ENCODE data around the gene ZNF428.

The ZNF428 gene

DNA sequence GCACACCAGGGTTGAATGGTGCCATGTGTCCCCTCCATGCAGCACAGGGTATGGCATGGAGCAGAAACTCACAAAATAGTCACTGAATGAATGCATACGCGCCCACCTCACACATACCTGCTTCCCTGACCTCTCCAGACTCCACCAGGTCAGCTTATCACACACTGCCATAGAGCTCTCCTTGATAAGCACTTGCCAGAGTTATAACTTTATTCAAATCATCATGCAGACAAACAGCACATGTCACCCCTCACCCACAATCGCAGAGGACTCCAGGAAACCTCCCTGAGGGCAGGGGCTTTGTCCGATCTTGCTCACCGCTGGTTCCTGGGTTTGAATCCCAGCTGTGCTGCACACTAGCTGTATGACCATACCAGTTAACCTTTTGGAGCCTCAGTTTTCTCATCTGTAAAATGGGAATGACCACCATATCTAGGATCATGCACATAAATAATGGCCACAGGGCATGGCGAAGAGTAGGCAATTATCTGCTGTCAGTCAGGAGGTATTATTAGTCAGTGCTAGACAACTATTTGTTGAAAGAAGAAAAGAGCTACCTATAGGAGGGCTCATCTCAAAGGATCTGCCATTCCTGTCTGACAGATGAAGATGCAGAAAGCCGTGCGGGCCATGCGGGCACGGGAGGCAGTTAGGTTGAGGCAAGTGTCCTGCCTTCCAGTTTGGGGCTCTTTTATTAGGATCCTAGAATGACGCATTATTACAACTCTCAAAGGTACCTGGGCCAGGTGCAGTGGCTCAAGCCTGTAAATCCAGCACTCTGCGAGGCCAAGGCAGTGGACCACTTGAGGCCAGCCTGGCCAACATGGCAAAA lies 58.1 kb downstream of the ZNF428 start:
- DNase-seq, result no peak

GRCh38 chr19:43560687-43561086 lies 58.7 kb downstream of the ZNF428 start:
- no peak for DNase-seq

Measured in stimulated activated CD4-positive, alpha-beta T cell treated with anti-CD3 and anti-CD28 coated beads, Interleukin-4, amount 100 ng/mL, for 1 hour (primary cell).